Measurements from ENCODE around the gene SMARCC1.

SMARCC1 gene

GRCh38 chr3:47813551-47814177 lies 32.0 kb upstream of the SMARCC1 start:
- TF ChIP-seq GABPA (IDR thresholded peaks at IDR 0.05; ENCODE audit: low read depth) (no peak), REST (IDR thresholded peaks at IDR 0.05; ENCODE audit: insufficient replicate concordance, low read depth) (no peak), POLR2AphosphoS5 (IDR thresholded peaks at IDR 0.05; ENCODE audit: low read depth) (no peak), SPI1 (IDR thresholded peaks at IDR 0.05; ENCODE audit: borderline replicate concordance, low read depth) (no peak), CTCF (IDR thresholded peaks at IDR 0.05; ENCODE audit: insufficient read depth, low read length) (no peak)
- Histone ChIP-seq H3K27me3 (ENCODE audit: insufficient read depth, poor library complexity, severe bottlenecking) (no peaks in the 10 kb centered on the region), H3K27ac (replicated peaks) (no peak overlapping the region), H3K4me3 (replicated peaks; ENCODE audit: insufficient read depth, low read length) (no peak overlapping the region)
- DNase-seq (ENCODE audit: low read depth in 1 of 2, low spot score in 1 of 2): no peak

GRCh38 chr3:47804577-47804976 lies 22.9 kb upstream of the SMARCC1 start:
- no peak for DNase-seq (ENCODE audit: low read depth in 1 of 2, low spot score in 1 of 2)
- no peak for TF ChIP-seq POLR2AphosphoS5 (IDR thresholded peaks at IDR 0.05; ENCODE audit: low read depth)
- Histone ChIP-seq H3K27me3 (ENCODE audit: insufficient read depth, poor library complexity, severe bottlenecking) (no peaks in the 10 kb centered on the region), H3K27ac (replicated peaks) (no peak overlapping the region), H3K4me3 (replicated peaks; ENCODE audit: insufficient read depth, low read length) (no peak overlapping the region)

GRCh38 chr3:47803480-47804025 lies 21.9 kb upstream of the SMARCC1 start:
- Histone ChIP-seq H3K27ac (replicated peaks) (peak overlapping the region; percentile 63), H3K27me3 (ENCODE audit: insufficient read depth, poor library complexity, severe bottlenecking) (no peaks in the 10 kb centered on the region), H3K4me3 (replicated peaks; ENCODE audit: insufficient read depth, low read length) (peak overlapping the region; percentile 87)
- peak; percentile 52 to 57 for DNase-seq (ENCODE audit: low read depth in 1 of 2, low spot score in 1 of 2)
- no peak for TF ChIP-seq REST (IDR thresholded peaks at IDR 0.05; ENCODE audit: insufficient replicate concordance, low read depth)
- no peak for TF ChIP-seq CTCF (IDR thresholded peaks at IDR 0.05; ENCODE audit: insufficient read depth, low read length)
- TF ChIP-seq POLR2AphosphoS5 (IDR thresholded peaks at IDR 0.05; ENCODE audit: low read depth): no peak
- no peak for TF ChIP-seq GABPA (IDR thresholded peaks at IDR 0.05; ENCODE audit: low read depth)
- no peak for TF ChIP-seq SPI1 (IDR thresholded peaks at IDR 0.05; ENCODE audit: borderline replicate concordance, low read depth)

- DNase-seq (ENCODE audit: low read depth in 1 of 2, low spot score in 1 of 2): peak; percentile 69 to 84
These were observed 21.2 kb upstream of the SMARCC1 start, which contains the start of gene DHX30 for GRCh38 chr3:47802734-47803479. Gene DHX30, plus strand, starts transcription at chr3:47803138. Its CDS starts 7,546 bp downstream, at chr3:47810684.

More at GRCh38 chr3:47802734-47803479, 21.2 kb upstream of the SMARCC1 start, which contains the start of gene DHX30:
- Histone ChIP-seq H3K27me3 (ENCODE audit: insufficient read depth, poor library complexity, severe bottlenecking) (no peaks in the 10 kb centered on the region), H3K4me3 (replicated peaks; ENCODE audit: insufficient read depth, low read length) (peak within 1 kb of the TSS; percentile 87), H3K27ac (replicated peaks) (peak within 1 kb of the TSS; percentile 77)
- TF ChIP-seq SPI1 (IDR thresholded peaks at IDR 0.05; ENCODE audit: borderline replicate concordance, low read depth): no peak
- TF ChIP-seq CTCF (IDR thresholded peaks at IDR 0.05; ENCODE audit: insufficient read depth, low read length): no peak
- TF ChIP-seq POLR2AphosphoS5 (IDR thresholded peaks at IDR 0.05; ENCODE audit: low read depth): peak; percentile 23; the same call in 1 of the 2 replicates
- TF ChIP-seq GABPA (IDR thresholded peaks at IDR 0.05; ENCODE audit: low read depth): peak; percentile 88
- TF ChIP-seq REST (IDR thresholded peaks at IDR 0.05; ENCODE audit: insufficient replicate concordance, low read depth): no peak

Data from HL-60 (cell line).